ENCODE measurements around the gene RNF31. TPM values are rescaled to one million over a fixed set of nuclear protein-coding genes. Genes with fewer than 3 reads are reported as not detected.

RNF31 gene
- total RNA-seq, 1 experiment from 2014 or later = 48.6 TPM

DNA sequence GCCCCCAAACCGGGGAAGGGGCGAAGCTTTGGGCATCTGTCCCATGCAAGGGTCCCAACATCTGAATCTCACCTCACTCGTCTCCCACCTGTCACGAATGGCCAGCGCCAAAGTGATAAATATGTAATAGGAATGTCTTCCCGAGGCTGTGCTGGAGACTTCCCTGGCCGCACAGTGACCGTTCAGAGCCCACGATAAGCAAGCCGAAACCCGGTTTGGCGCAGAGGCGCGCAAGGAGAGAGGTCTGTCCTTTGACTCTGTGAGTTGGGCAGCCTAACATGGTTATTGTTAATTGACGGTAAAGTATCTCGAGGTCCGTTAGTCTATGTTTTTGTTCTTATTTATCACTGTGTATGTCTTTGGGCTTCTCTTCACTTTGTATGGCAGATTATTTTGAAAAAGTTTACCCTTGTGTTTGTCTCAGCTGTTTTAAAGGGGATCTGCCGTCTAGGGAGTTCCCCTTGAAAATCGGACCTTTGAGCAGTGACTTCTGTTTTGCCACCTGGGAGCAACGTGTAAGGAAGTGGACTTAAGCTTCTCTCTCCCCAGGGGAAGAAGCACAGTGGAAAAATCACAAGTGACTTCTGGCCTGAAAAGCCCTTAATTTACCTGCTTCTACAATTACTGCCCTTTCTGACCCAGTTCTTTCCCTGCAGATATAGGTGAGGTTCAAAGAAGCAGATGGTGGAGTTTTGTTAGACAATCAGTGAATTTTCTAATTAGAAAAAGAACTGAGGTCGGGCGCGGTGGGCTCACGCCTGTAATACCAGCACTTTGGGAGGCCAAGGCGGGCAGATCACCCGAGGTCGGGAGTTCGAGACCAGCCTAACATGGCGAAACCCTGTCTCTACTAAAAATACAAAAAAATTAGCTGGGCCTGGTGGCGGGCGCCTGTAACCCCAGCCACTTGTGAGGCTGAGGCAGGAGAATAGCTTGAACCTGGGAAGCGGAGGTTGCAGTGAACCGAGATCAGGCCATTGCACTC is 49.1 kb downstream of the RNF31 start:
- ATAC-seq = peak; percentile 51
- Histone ChIP-seq H3K36me3 (ENCODE audit: control insufficient read depth, insufficient read depth, low read length) (peaks cover 4% of the 10 kb centered on the region), H3K27me3 (ENCODE audit: control insufficient read depth, insufficient read depth, low read length) (no peaks in the 10 kb centered on the region), H3K4me3 (ENCODE audit: low read depth in 2 of 2, low read length in 2 of 2) (peak overlapping the region; percentile 68 to 73), H3K9me3 (ENCODE audit: control insufficient read depth, insufficient read depth, low read depth, low read length) (no peaks in the 10 kb centered on the region), H3K4me1 (ENCODE audit: control insufficient read depth, insufficient read depth, low read length) (peaks cover 2% of the 10 kb centered on the region), H3K27ac (ENCODE audit: low read length) (peak overlapping the region; percentile 92)
- intact Hi-C loops (cut with micrococcal nuclease; ENCODE audit: unreplicated experiment) = no loop called here
- in situ Hi-C loops (cut with HindIII; ENCODE audit: low pct_unique_long_range_greater_than_20kb, low sequenced_read_pairs) = no loop called here
- BruUV-seq (replicated peaks) = TSS peak; percentile 91
- CTCF ChIA-PET = no interaction called here
- no peak for DNase-seq (ENCODE audit: low read depth, low spot score)
- no peak for TF ChIP-seq TCF7L2 (IDR thresholded peaks at IDR 0.05; ENCODE audit: low read depth, low read length)
- TF ChIP-seq, protein P1, sequence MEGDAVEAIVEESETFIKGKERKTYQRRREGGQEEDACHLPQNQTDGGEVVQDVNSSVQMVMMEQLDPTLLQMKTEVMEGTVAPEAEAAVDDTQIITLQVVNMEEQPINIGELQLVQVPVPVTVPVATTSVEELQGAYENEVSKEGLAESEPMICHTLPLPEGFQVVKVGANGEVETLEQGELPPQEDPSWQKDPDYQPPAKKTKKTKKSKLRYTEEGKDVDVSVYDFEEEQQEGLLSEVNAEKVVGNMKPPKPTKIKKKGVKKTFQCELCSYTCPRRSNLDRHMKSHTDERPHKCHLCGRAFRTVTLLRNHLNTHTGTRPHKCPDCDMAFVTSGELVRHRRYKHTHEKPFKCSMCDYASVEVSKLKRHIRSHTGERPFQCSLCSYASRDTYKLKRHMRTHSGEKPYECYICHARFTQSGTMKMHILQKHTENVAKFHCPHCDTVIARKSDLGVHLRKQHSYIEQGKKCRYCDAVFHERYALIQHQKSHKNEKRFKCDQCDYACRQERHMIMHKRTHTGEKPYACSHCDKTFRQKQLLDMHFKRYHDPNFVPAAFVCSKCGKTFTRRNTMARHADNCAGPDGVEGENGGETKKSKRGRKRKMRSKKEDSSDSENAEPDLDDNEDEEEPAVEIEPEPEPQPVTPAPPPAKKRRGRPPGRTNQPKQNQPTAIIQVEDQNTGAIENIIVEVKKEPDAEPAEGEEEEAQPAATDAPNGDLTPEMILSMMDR (IDR thresholded peaks at IDR 0.05) = no peak
- no peak for TF ChIP-seq POLR2AphosphoS5 (IDR thresholded peaks at IDR 0.05; ENCODE audit: low read depth, low read length)
- TF ChIP-seq SIN3A (IDR thresholded peaks at IDR 0.05; ENCODE audit: borderline replicate concordance, insufficient read depth, low read depth, low read length) = no peak
- TF ChIP-seq, protein P2, sequence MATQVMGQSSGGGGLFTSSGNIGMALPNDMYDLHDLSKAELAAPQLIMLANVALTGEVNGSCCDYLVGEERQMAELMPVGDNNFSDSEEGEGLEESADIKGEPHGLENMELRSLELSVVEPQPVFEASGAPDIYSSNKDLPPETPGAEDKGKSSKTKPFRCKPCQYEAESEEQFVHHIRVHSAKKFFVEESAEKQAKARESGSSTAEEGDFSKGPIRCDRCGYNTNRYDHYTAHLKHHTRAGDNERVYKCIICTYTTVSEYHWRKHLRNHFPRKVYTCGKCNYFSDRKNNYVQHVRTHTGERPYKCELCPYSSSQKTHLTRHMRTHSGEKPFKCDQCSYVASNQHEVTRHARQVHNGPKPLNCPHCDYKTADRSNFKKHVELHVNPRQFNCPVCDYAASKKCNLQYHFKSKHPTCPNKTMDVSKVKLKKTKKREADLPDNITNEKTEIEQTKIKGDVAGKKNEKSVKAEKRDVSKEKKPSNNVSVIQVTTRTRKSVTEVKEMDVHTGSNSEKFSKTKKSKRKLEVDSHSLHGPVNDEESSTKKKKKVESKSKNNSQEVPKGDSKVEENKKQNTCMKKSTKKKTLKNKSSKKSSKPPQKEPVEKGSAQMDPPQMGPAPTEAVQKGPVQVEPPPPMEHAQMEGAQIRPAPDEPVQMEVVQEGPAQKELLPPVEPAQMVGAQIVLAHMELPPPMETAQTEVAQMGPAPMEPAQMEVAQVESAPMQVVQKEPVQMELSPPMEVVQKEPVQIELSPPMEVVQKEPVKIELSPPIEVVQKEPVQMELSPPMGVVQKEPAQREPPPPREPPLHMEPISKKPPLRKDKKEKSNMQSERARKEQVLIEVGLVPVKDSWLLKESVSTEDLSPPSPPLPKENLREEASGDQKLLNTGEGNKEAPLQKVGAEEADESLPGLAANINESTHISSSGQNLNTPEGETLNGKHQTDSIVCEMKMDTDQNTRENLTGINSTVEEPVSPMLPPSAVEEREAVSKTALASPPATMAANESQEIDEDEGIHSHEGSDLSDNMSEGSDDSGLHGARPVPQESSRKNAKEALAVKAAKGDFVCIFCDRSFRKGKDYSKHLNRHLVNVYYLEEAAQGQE (IDR thresholded peaks at IDR 0.05; ENCODE audit: insufficient read depth in 1 of 2, low read depth in 2 of 2, low read length in 1 of 2) = no peak
- POLR2A ChIA-PET = no interaction called here

DNA sequence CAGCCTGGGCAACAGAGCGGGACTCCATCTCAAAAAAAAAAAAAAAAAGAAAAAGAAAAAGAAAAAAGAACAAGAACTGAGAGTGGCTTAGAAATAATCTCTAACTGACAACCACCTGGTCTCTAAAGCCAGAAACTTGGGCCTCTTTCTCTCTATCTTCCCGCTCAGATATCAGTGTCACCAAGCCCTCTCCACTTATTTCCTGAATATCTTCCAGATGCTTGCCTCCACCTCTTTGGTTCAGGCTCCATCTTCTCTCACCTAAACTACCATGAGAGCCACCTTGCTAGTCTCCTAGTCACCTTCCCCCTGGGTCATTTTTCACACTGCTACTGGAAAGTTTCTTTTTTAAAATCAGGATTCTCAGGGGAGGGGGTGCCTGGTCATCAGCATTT is 49.8 kb downstream of the RNF31 start:
- DNase-seq (ENCODE audit: low read depth, low spot score) (no peak), ATAC-seq (no peak)
- BruUV-seq (replicated peaks) = no TSS peak
- ChIA-PET CTCF (no interaction called here), POLR2A (no interaction called here)
- H3K27me3 ChIP-seq (ENCODE audit: control insufficient read depth, insufficient read depth, low read length) = no peaks in the 10 kb centered on the region
- intact Hi-C loops (cut with micrococcal nuclease; ENCODE audit: unreplicated experiment) (no loop called here), in situ Hi-C loops (cut with HindIII; ENCODE audit: low pct_unique_long_range_greater_than_20kb, low sequenced_read_pairs) (no loop called here)
- H3K4me1 ChIP-seq (ENCODE audit: control insufficient read depth, insufficient read depth, low read length) = peaks cover 2% of the 10 kb centered on the region
- peak overlapping the region; percentile 68 to 73; a peak in 3 of 4 replicates for H3K4me3 ChIP-seq (ENCODE audit: low read depth in 2 of 2, low read length in 2 of 2)
- peak overlapping the region; percentile 92; the same call in 1 of the 2 replicates for H3K27ac ChIP-seq (ENCODE audit: low read length)
- TF ChIP-seq SIN3A (IDR thresholded peaks at IDR 0.05; ENCODE audit: borderline replicate concordance, insufficient read depth, low read depth, low read length) = no peak
- TF ChIP-seq, protein P1 (IDR thresholded peaks at IDR 0.05) = no peak
- no peak for TF ChIP-seq TCF7L2 (IDR thresholded peaks at IDR 0.05; ENCODE audit: low read depth, low read length)
- TF ChIP-seq, protein P2 (IDR thresholded peaks at IDR 0.05; ENCODE audit: insufficient read depth in 1 of 2, low read depth in 2 of 2, low read length in 1 of 2) = no peak
- no peak for TF ChIP-seq POLR2AphosphoS5 (IDR thresholded peaks at IDR 0.05; ENCODE audit: low read depth, low read length)
- H3K9me3 ChIP-seq (ENCODE audit: control insufficient read depth, insufficient read depth, low read depth, low read length) = no peaks in the 10 kb centered on the region
- peaks cover 4% of the 10 kb centered on the region for H3K36me3 ChIP-seq (ENCODE audit: control insufficient read depth, insufficient read depth, low read length)
